K562 (cell line): ENCODE data around the gene SLC6A14. TPM values are rescaled to one million over a fixed set of nuclear protein-coding genes. Genes with fewer than 3 reads are reported as not detected.

Experiments used
- ATAC-seq: fragments of 200-7000 bp; cut with Tn5 transposase; 3 replicates; pipeline ENCODE4 v1.9.1; 2020; ENCODE audit warnings: moderate library complexity
- BruUV-seq: library from RNA; stranded (reverse); fragments of 400-500 nt; replicated peaks from 2 replicates; lab custom pipeline; 2021; lab: Mats Ljungman, UMichigan
- CTCF ChIA-PET: fragments of 300-600 bp; formaldehyde crosslinking; extraction: SDS; loops from one replicate; lab custom pipeline; 2021; ENCODE audit warnings: low intra/inter-chr PET ratio; lab: Yijun Ruan, JAX
- POLR2A ChIA-PET: fragments of 300-600, 350-650 bp; sonication (Branson Sonifier 250); formaldehyde crosslinking; extraction: SDS; loops from one replicate; lab custom pipeline; 2021; ENCODE audit warnings: antibody characterized with exemption, inconsistent platforms; lab: Yijun Ruan, JAX
- DNase-seq, 4 experiments: peaks; one replicate each; pipeline versions ENCODE4 v3.0.0 to v3.0.0-alpha.2; 2011 to 2018; ENCODE audit warnings: low spot score in 3 of 4, mixed read lengths in 3 of 4; ENCODE audit errors: extremely low read depth in 1 of 4
- FAIRE-seq: peaks from 2 replicates; lab custom pipeline; 2011; peaks lifted over from hg19 to GRCh38; lab: Jason Lieb, UNC
- H2AFZ ChIP-seq: 2 replicates; pipeline ENCODE4 v1.6.0; 2011; ENCODE audit warnings: low read depth, low read length, control low read depth, inconsistent platforms
- H3K27ac ChIP-seq: fragments of 200-600 bp; 3 replicates; pipeline ENCODE4 v1.8.0; 2011; ENCODE audit warnings: low read depth, mild to moderate bottlenecking, control low read depth, inconsistent platforms, low read length, moderate library complexity, mixed read lengths; ENCODE audit errors: extremely low read depth
- H3K27me3 ChIP-seq, 2 experiments: fragments of 300-600 bp in 1 of 2; 2 replicates in 1 of 2; 3 replicates in 1 of 2; pipeline versions ENCODE4 v1.6.0 to v1.8.0; 2011; ENCODE audit warnings: inconsistent platforms in 2 of 2, low read length in 2 of 2, mild to moderate bottlenecking in 1 of 2, mixed read lengths in 1 of 2, moderate library complexity in 1 of 2; ENCODE audit not compliant: control insufficient read depth in 2 of 2, insufficient read depth in 2 of 2
- H3K36me3 ChIP-seq: fragments of 300-600 bp; 3 replicates; pipeline ENCODE4 v1.8.0; 2011; ENCODE audit warnings: mild to moderate bottlenecking, low read length, inconsistent platforms; ENCODE audit not compliant: control insufficient read depth, insufficient read depth
- H3K4me1 ChIP-seq, 2 experiments: fragments of 200-600 bp in 1 of 2; replicated peaks in 1 of 2; 2 replicates in 1 of 2; 3 replicates in 1 of 2; pipeline versions ENCODE4 v1.5.1 to v1.8.0; 2011; ENCODE audit warnings: inconsistent platforms in 2 of 2, low read length in 2 of 2, mild to moderate bottlenecking in 1 of 2, mixed read lengths in 1 of 2, moderate library complexity in 1 of 2; ENCODE audit not compliant: control insufficient read depth in 2 of 2, insufficient read depth in 2 of 2
- H3K4me2 ChIP-seq: 2 replicates; pipeline ENCODE4 v1.6.1; 2011; ENCODE audit warnings: low read length, control low read depth, inconsistent platforms, mixed read lengths; ENCODE audit not compliant: insufficient read depth
- H3K4me3 ChIP-seq: fragments of 200-600 bp; sonication (generic), shearing (Covaris generic); 2 replicates; pipeline ENCODE4 v1.5.1; 2016; ENCODE audit warnings: control low read depth, inconsistent platforms
- H3K79me2 ChIP-seq: fragments of 200-600 bp; 3 replicates; pipeline ENCODE4 v1.8.0; 2011; ENCODE audit warnings: low read length, inconsistent platforms; ENCODE audit not compliant: control insufficient read depth, insufficient read depth
- H3K9ac ChIP-seq, 2 experiments: 2 replicates each; pipeline versions ENCODE4 v1.6.0 to v1.6.1; 2011; ENCODE audit warnings: low read depth in 2 of 2, low read length in 2 of 2, control low read depth in 1 of 2, inconsistent platforms in 1 of 2, mild to moderate bottlenecking in 1 of 2, mixed read lengths in 1 of 2; ENCODE audit not compliant: insufficient read depth in 1 of 2
- H3K9me1 ChIP-seq: one replicate; pipeline ENCODE4 v1.6.0; 2011; ENCODE audit warnings: inconsistent platforms, mild to moderate bottlenecking, low read length, moderate library complexity; ENCODE audit not compliant: control insufficient read depth, insufficient read depth
- H3K9me3 ChIP-seq: replicated peaks from 2 replicates; pipeline ENCODE4 v1.5.1; 2011; ENCODE audit warnings: low read depth, low read length, inconsistent platforms; ENCODE audit not compliant: control insufficient read depth, insufficient read depth
- H4K20me1 ChIP-seq: replicated peaks from 2 replicates; pipeline ENCODE4 v1.6.1; 2011; ENCODE audit warnings: low read length, inconsistent platforms, mixed read lengths; ENCODE audit not compliant: control insufficient read depth, insufficient read depth
- CHCHD3 ChIP-seq: fragments of 250-450 bp; sonication (Bioruptor Pico); IDR thresholded peaks from 2 replicates; pipeline ENCODE4 v2.1.2; 2022; ENCODE audit warnings: mild to moderate bottlenecking
- IFI16 ChIP-seq: fragments of 250-450 bp; sonication (Bioruptor Pico); IDR thresholded peaks from 2 replicates; pipeline ENCODE4 v2.1.2; 2022; ENCODE audit warnings: mild to moderate bottlenecking, inconsistent platforms
- NFIX ChIP-seq: fragments of 250-450 bp; sonication (Bioruptor Pico); IDR thresholded peaks from 2 replicates; pipeline ENCODE4 v1.4.0; 2020; ENCODE audit warnings: low read depth, mild to moderate bottlenecking, moderate library complexity
- RAD21 ChIP-seq, 2 experiments: fragments of 250-450 bp in 1 of 2; fragments of 450-650 bp in 1 of 2; sonication (Bioruptor Pico) in 1 of 2; formaldehyde crosslinking in 1 of 2; IDR thresholded peaks in 1 of 2; conservative IDR thresholded peaks in 1 of 2; 2 replicates each; pipeline versions ENCODE4 v1.4.0 to v1.8.0; 2020 to 2022; ENCODE audit warnings: mild to moderate bottlenecking in 2 of 2, moderate library complexity in 1 of 2
- STAT5A ChIP-seq: IDR thresholded peaks from 2 replicates; pipeline ENCODE4 v1.6.1; 2012; ENCODE audit warnings: low read length, inconsistent platforms, borderline replicate concordance
- ZHX1 ChIP-seq: fragments of 150-350 bp; conservative IDR thresholded peaks from 2 replicates; pipeline ENCODE4 v1.6.1; 2014; ENCODE audit warnings: low read length
- ZNF444 ChIP-seq: fragments of 250-450 bp; sonication (Bioruptor Pico); IDR thresholded peaks from 2 replicates; pipeline ENCODE4 v1.4.0; 2020; ENCODE audit warnings: mild to moderate bottlenecking, moderate library complexity
- in situ Hi-C: fragments of 300-500 bp; cut with MboI; formaldehyde crosslinking; loops from 4 replicates; pipeline ENCODE4 v1.15.0; 2018; ENCODE audit warnings: inconsistent platforms, mixed read lengths
- intact Hi-C: fragments of 100-400 bp; cut with micrococcal nuclease; formaldehyde crosslinking; loops from 2 replicates; pipeline ENCODE4 v1.14.2; 2022
- polyA plus RNA-seq, 8 experiments: library from polyadenylated mRNA; depleted of rRNA in 4 of 8; stranded (reverse) in 5 of 8; unstranded in 3 of 8; fragments of >200 nt; fragmentation: Nextera tagmentation in 2 of 8; fragmentation: Illumina TruSeq in 1 of 8; extraction: Ambion mirVana in 2 of 8; extraction: Trizol in 1 of 8; gene quantifications; 2 replicates each; pipeline versions ENCODE4 v1.2.1 to v1.2.3, GENCODE V29; 2011 to 2014; ENCODE audit warnings: inconsistent platforms in 1 of 8, missing spikeins in 1 of 8
- total RNA-seq, 7 experiments: library from RNA; depleted of rRNA in 6 of 7; stranded (reverse); fragments of >200 nt in 6 of 7; fragmentation: Illumina TruSeq in 2 of 7; extraction: Trizol in 2 of 7; gene quantifications; 2 replicates each; pipeline versions ENCODE4 v1.2.1 to v1.2.3, GENCODE V29; 2011 to 2021; ENCODE audit warnings: low replicate concordance in 1 of 7

SLC6A14 gene
- total and polyA plus RNA-seq, 9 of the 15 experiments (the other 6 are each of a cell fraction or from before 2014, with no cell fraction given) = 0.04 TPM; not detected in 8

GRCh38 chrX:116490104-116490503, 53.7 kb downstream of the SLC6A14 start:
- no peak for DNase-seq
- intact Hi-C loops (no loop called here), in situ Hi-C loops (no loop called here)
- ChIA-PET POLR2A (no interaction called here), CTCF (no interaction called here)
- no peaks in the 10 kb centered on the region for H3K27me3 ChIP-seq
- no peaks in the 10 kb centered on the region for H3K36me3 ChIP-seq
- no peaks in the 10 kb centered on the region for H3K9me1 ChIP-seq
- no peaks in the 10 kb centered on the region for H4K20me1 ChIP-seq
- H3K4me3 ChIP-seq = no peak overlapping the region
- H2AFZ ChIP-seq = no peak overlapping the region
- no TSS peak for BruUV-seq
- no peaks in the 10 kb centered on the region for H3K9me3 ChIP-seq
- no peak overlapping the region for H3K4me2 ChIP-seq
- no peak overlapping the region for H3K9ac ChIP-seq
- H3K79me2 ChIP-seq = no peaks in the 10 kb centered on the region
- FAIRE-seq = no peak
- no peaks in the 10 kb centered on the region for H3K4me1 ChIP-seq
- no peak for ATAC-seq
- no peak overlapping the region for H3K27ac ChIP-seq
- TF ChIP-seq STAT5A = no peak
- no peak for TF ChIP-seq CHCHD3 (CRISPR knock-in tag)
- TF ChIP-seq ZHX1 = no peak
- no peak for TF ChIP-seq ZNF444
- peak in 1 of 2 experiments; percentile 33; a peak in 2 of 4 replicates for TF ChIP-seq RAD21 (CRISPR knock-in tag; conservative IDR thresholded peaks at IDR 0.05 in 1 of 2, IDR thresholded peaks at IDR 0.05 in 1 of 2)
- TF ChIP-seq NFIX = no peak
- TF ChIP-seq IFI16 (CRISPR knock-in tag) = no peak
